A673 (cell line): Measurements from ENCODE around the gene FAM168A.

Experiments
- EZH2 ChIP-seq: fragments of 200-600 bp; sonication (generic); IDR thresholded peaks from 2 replicates; pipeline ENCODE4 v1.6.1; 2017; ENCODE audit warnings: borderline replicate concordance, low read depth, mild to moderate bottlenecking, mixed read lengths, antibody characterized with exemption, low read length; ENCODE audit not compliant: poor library complexity, severe bottlenecking
- TF ChIP-seq, protein P1 (sequence below): fragments of 300-800, 200-600 bp; sonication (generic); conservative IDR thresholded peaks from 2 replicates; pipeline ENCODE4 v1.5.1; 2017; ENCODE audit warnings: low read depth, mild to moderate bottlenecking, antibody characterized with exemption, low read length, moderate library complexity, mixed read lengths

DNA sequence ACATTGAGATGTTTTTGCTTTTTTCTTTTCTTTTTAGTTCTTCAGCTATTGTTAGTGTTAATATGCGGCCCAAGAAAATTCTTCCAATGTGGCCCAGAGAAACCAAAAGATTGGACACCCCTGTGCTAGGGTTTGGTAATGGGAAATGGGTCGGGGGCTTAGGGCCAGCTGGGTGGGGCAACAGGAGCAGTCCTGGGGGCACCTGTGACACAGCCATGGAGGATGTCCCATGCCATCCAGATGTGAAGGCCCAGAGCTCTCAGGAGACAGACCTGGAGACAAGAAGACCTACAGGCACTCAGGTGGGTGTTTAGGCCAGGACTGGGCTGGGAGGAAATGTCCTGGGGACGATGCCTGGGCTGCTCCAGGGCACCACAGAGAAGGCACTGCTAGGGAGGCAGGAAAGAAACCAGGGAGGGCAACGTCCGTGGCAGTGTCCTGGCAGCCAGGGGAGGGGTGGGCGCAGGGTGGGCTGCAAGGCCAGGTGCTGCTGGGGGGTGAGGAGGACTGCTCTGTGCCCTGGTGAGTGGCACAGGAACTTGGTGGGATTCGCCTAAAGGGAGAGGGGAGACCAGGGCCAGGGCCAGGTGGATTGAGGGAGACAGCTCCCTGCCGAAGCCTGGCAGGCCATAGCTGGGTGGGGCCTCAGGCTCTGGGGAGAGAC lies 200.3 kb downstream of the FAM168A start:
- TF ChIP-seq, protein P1, sequence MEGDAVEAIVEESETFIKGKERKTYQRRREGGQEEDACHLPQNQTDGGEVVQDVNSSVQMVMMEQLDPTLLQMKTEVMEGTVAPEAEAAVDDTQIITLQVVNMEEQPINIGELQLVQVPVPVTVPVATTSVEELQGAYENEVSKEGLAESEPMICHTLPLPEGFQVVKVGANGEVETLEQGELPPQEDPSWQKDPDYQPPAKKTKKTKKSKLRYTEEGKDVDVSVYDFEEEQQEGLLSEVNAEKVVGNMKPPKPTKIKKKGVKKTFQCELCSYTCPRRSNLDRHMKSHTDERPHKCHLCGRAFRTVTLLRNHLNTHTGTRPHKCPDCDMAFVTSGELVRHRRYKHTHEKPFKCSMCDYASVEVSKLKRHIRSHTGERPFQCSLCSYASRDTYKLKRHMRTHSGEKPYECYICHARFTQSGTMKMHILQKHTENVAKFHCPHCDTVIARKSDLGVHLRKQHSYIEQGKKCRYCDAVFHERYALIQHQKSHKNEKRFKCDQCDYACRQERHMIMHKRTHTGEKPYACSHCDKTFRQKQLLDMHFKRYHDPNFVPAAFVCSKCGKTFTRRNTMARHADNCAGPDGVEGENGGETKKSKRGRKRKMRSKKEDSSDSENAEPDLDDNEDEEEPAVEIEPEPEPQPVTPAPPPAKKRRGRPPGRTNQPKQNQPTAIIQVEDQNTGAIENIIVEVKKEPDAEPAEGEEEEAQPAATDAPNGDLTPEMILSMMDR: no peak
- TF ChIP-seq EZH2: no peak
